Measurements from ENCODE around the gene ZNF638.

The ZNF638 gene

GRCh38 chr2:71482055-71482454 lies 150.5 kb downstream of the ZNF638 start:
- no peak overlapping the region for H3K4me3 ChIP-seq (ENCODE audit: low read depth, low read length)
- in situ Hi-C loops (cut with HindIII; ENCODE audit: low sequenced_read_pairs), result no loop called here
- no peak for DNase-seq (ENCODE audit: low read depth)
- TF ChIP-seq CTCF (IDR thresholded peaks at IDR 0.05; ENCODE audit: low read depth, low read length, missing control alignments), result peak; percentile 42

- no peak for DNase-seq (ENCODE audit: low read depth)
- TF ChIP-seq CTCF (IDR thresholded peaks at IDR 0.05; ENCODE audit: low read depth, low read length, missing control alignments), result no peak
- in situ Hi-C loops (cut with HindIII; ENCODE audit: low sequenced_read_pairs), result no loop called here
Measured at GRCh38 chr2:71483246-71483645, 151.7 kb downstream of the ZNF638 start.

DNA sequence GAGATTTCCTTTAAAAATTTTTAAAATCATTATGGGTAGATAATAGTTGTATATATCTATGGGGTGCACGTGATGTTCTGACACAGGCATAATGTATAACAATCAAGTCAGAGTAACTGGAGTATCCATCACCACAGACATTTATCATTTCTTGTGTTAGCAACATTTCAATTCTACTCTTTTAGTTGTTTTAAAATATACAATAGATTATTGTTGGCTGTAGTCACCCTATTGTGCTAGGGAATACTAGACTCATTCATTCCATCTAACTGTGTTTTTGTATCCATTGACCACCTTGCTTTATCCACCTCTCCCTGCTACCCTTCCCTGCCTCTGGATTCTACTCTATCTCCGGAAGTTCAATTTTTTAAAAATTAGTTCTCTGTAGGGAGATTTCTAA lies 152.8 kb downstream of the ZNF638 start:
- no peak for TF ChIP-seq CTCF (IDR thresholded peaks at IDR 0.05; ENCODE audit: low read depth, low read length, missing control alignments)
- in situ Hi-C loops (cut with HindIII; ENCODE audit: low sequenced_read_pairs), result no loop called here
- no peak for DNase-seq (ENCODE audit: low read depth)
- H3K4me3 ChIP-seq (ENCODE audit: low read depth, low read length), result no peak overlapping the region

More at GRCh38 chr2:71483246-71483645, 151.7 kb downstream of the ZNF638 start:
- no peak overlapping the region for H3K4me3 ChIP-seq (ENCODE audit: low read depth, low read length)

All from astrocyte of the cerebellum (primary cell).